ENCODE measurements around the gene PADI4.
"Not testable (repeated sequence)": the region's sequence is repeated elsewhere in the genome, so short reads cannot be mapped to it uniquely, and the experiment has no call there.

PADI4 gene

GRCh38 chr1:17318262-17318661 lies 10.3 kb downstream of the PADI4 start:
- no peak for TF ChIP-seq CTCF (IDR thresholded peaks at IDR 0.05; ENCODE audit: control insufficient read depth, extremely low read depth, insufficient read depth)
- DNase-seq (ENCODE audit: low read depth): no peak

GRCh38 chr1:17319561-17320350 lies 11.8 kb downstream of the PADI4 start:
- no peak for TF ChIP-seq CTCF (IDR thresholded peaks at IDR 0.05; ENCODE audit: control insufficient read depth, extremely low read depth, insufficient read depth)
- no peak overlapping the region for H3K4me3 ChIP-seq (ENCODE audit: low read depth, low read length)
- no peak for DNase-seq (ENCODE audit: low read depth)

More at GRCh38 chr1:17318262-17318661, 10.3 kb downstream of the PADI4 start:
- no peak overlapping the region for H3K4me3 ChIP-seq (ENCODE audit: low read depth, low read length)

GRCh38 chr1:17321857-17322390 lies 13.9 kb downstream of the PADI4 start:
- not testable (repeated sequence) for H3K4me3 ChIP-seq (ENCODE audit: low read depth, low read length); DNase-seq (ENCODE audit: low read depth)

GRCh38 chr1:17328855-17329254 lies 20.9 kb downstream of the PADI4 start:
- TF ChIP-seq CTCF (IDR thresholded peaks at IDR 0.05; ENCODE audit: control insufficient read depth, extremely low read depth, insufficient read depth): no peak
- DNase-seq (ENCODE audit: low read depth): no peak
- H3K4me3 ChIP-seq (ENCODE audit: low read depth, low read length): no peak overlapping the region

GRCh38 chr1:17329610-17330009 lies 21.6 kb downstream of the PADI4 start:
- no peak for DNase-seq (ENCODE audit: low read depth)
- no peak for TF ChIP-seq CTCF (IDR thresholded peaks at IDR 0.05; ENCODE audit: control insufficient read depth, extremely low read depth, insufficient read depth)
- no peak overlapping the region for H3K4me3 ChIP-seq (ENCODE audit: low read depth, low read length)

GRCh38 chr1:17330856-17331255 lies 22.9 kb downstream of the PADI4 start:
- DNase-seq (ENCODE audit: low read depth): no peak
- no peak overlapping the region for H3K4me3 ChIP-seq (ENCODE audit: low read depth, low read length)
- TF ChIP-seq CTCF (IDR thresholded peaks at IDR 0.05; ENCODE audit: control insufficient read depth, extremely low read depth, insufficient read depth): no peak

- TF ChIP-seq CTCF (IDR thresholded peaks at IDR 0.05; ENCODE audit: control insufficient read depth, extremely low read depth, insufficient read depth): no peak
- no peak for DNase-seq (ENCODE audit: low read depth)
- no peak overlapping the region for H3K4me3 ChIP-seq (ENCODE audit: low read depth, low read length)
Measured at GRCh38 chr1:17333081-17333480, 25.1 kb downstream of the PADI4 start.
